Measurements from ENCODE around the gene MRPL23.

Gene MRPL23

GRCh38 chr11:1946812-1947484, at the start of gene MRPL23:
TSS of gene MRPL23 (plus strand) at chr11:1947332. CDS start at chr11:1947363, 31 bp downstream.
- no peak for TF ChIP-seq CTCF (IDR thresholded peaks at IDR 0.05; ENCODE audit: extremely low read depth, insufficient read depth, missing control alignments)
- in situ Hi-C loops (cut with MboI; ENCODE audit: low pct_unique_long_range_greater_than_20kb, low sequenced_read_pairs, unreplicated experiment) = no loop called here
- DNase-seq (ENCODE audit: low spot score) = no peak

GRCh38 chr11:1899090-1899489, 48.0 kb upstream of the MRPL23 start:
- TF ChIP-seq CTCF (IDR thresholded peaks at IDR 0.05; ENCODE audit: extremely low read depth, insufficient read depth, missing control alignments) = no peak
- DNase-seq (ENCODE audit: low spot score) = no peak
- in situ Hi-C loops (cut with MboI; ENCODE audit: low pct_unique_long_range_greater_than_20kb, low sequenced_read_pairs, unreplicated experiment) = no loop called here

GRCh38 chr11:1899686-1900085, 47.4 kb upstream of the MRPL23 start:
- in situ Hi-C loops (cut with MboI; ENCODE audit: low pct_unique_long_range_greater_than_20kb, low sequenced_read_pairs, unreplicated experiment) = no loop called here
- TF ChIP-seq CTCF (IDR thresholded peaks at IDR 0.05; ENCODE audit: extremely low read depth, insufficient read depth, missing control alignments) = no peak
- DNase-seq (ENCODE audit: low spot score) = no peak

- in situ Hi-C loops (cut with MboI; ENCODE audit: low pct_unique_long_range_greater_than_20kb, low sequenced_read_pairs, unreplicated experiment) = no loop called here
- TF ChIP-seq CTCF (IDR thresholded peaks at IDR 0.05; ENCODE audit: extremely low read depth, insufficient read depth, missing control alignments) = no peak
- DNase-seq (ENCODE audit: low spot score) = no peak
Measured at GRCh38 chr11:1906181-1906580, 41.0 kb upstream of the MRPL23 start.

- no peak for TF ChIP-seq CTCF (IDR thresholded peaks at IDR 0.05; ENCODE audit: extremely low read depth, insufficient read depth, missing control alignments)
- DNase-seq (ENCODE audit: low spot score) = no peak
- in situ Hi-C loops (cut with MboI; ENCODE audit: low pct_unique_long_range_greater_than_20kb, low sequenced_read_pairs, unreplicated experiment) = no loop called here
Measured at GRCh38 chr11:1906611-1907423, 40.3 kb upstream of the MRPL23 start.

- in situ Hi-C loops (cut with MboI; ENCODE audit: low pct_unique_long_range_greater_than_20kb, low sequenced_read_pairs, unreplicated experiment) = no loop called here
- no peak for DNase-seq (ENCODE audit: low spot score)
- no peak for TF ChIP-seq CTCF (IDR thresholded peaks at IDR 0.05; ENCODE audit: extremely low read depth, insufficient read depth, missing control alignments)
Measured at GRCh38 chr11:1908618-1909017, 38.5 kb upstream of the MRPL23 start.
